C4-2B (cell line): ENCODE results near the gene GPSM3.

Experiments used
- H3K27ac ChIP-seq: fragments of 450-650 bp; 2 replicates; pipeline ENCODE4 v1.5.1; 2017
- ZFX ChIP-seq: fragments of 450-650 bp; IDR thresholded peaks from 2 replicates; pipeline ENCODE4 v1.6.1; 2017
- TF ChIP-seq, protein P1 (sequence below): fragments of 450-650 bp; conservative IDR thresholded peaks from 2 replicates; pipeline ENCODE4 v1.5.1; 2017; ENCODE audit warnings: mild to moderate bottlenecking

The GPSM3 gene

GRCh38 chr6:32177788-32178546, 14.5 kb downstream of the GPSM3 start, which contains the start of gene RNF5:
Gene RNF5, plus strand, starts transcription at chr6:32178405. Its CDS starts 107 bp downstream, at chr6:32178512.
- TF ChIP-seq, protein P1, sequence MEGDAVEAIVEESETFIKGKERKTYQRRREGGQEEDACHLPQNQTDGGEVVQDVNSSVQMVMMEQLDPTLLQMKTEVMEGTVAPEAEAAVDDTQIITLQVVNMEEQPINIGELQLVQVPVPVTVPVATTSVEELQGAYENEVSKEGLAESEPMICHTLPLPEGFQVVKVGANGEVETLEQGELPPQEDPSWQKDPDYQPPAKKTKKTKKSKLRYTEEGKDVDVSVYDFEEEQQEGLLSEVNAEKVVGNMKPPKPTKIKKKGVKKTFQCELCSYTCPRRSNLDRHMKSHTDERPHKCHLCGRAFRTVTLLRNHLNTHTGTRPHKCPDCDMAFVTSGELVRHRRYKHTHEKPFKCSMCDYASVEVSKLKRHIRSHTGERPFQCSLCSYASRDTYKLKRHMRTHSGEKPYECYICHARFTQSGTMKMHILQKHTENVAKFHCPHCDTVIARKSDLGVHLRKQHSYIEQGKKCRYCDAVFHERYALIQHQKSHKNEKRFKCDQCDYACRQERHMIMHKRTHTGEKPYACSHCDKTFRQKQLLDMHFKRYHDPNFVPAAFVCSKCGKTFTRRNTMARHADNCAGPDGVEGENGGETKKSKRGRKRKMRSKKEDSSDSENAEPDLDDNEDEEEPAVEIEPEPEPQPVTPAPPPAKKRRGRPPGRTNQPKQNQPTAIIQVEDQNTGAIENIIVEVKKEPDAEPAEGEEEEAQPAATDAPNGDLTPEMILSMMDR = no peak
- TF ChIP-seq ZFX = no peak
- H3K27ac ChIP-seq = peak within 1 kb of the TSS; percentile 81

GRCh38 chr6:32177183-32177787, 15.2 kb downstream of the GPSM3 start:
- H3K27ac ChIP-seq = peak overlapping the region; percentile 81
- TF ChIP-seq, protein P1 = no peak
- TF ChIP-seq ZFX = no peak

DNA sequence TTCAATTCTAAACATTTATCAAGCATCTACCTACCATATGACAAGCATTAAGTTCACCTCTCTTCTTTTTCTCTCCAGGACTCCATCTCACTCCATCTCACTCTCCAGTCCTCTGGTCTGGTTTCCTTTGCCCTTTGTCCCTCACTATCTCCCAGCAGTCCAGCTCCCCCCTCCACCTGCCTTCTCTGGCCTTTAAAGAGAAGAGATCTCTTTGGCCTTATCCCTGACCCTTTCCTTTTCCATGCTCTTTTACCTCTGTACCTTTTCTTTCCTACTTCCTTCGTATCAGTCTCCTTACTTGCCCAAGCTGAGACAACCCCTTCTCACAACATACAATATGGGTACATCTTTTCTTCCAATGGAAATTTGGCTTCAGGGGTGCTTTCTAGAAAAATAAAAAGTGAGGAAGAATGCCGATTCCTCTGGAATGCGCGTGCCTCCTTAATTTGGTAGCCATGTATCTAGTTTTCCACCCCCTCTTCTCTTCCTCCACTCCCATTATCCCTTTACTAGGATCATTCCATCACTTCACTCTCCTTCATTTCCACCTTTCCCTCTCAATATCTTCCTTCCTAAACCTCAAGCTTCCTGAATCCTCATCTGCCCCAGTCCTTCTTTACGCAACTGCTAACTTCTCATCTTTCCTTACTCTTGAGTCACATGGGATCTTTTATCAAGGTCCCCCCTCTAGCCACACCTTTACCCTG, 15.8 kb downstream of the GPSM3 start:
- TF ChIP-seq, protein P1 = no peak
- H3K27ac ChIP-seq = peak overlapping the region; percentile 81

DNA sequence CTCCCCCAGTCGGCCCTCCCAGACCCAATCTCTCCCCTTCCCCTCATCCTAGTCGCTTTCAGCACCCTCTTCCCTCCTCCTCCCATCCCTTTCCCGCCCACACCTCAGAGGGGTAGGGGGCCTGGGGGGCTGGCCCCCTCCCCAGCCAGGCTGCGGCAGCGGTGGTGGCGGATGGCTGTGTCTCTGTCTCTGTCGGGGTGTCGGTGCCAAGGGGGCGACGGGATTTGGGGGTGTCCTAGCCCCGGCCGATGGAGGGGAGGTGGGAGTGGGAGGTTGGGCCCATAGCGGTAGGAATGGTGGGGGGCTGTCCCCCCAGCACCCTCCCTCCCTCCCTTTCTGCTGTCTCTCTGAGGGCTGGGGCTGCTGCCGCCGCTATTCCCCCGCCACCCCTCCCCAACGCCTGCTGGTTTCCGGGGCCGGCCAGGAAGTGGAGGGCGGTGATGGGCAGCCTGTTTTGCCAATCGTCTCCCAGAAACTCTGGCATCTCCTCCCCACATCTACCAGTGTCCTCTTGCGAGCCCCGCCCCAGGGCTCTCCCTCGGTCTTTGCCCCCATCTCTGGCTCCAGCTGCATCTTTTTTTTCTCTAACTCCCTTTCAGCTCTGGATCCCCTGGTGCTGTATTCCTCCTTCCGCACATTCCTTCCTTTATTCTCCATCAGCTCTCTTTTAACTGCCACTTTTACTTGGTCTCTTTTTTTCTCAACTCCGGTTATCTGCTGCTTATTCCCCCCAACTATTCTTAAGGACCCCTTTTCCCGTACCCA, 16.6 kb downstream of the GPSM3 start, which contains the start of gene AGPAT1:
Gene AGPAT1, minus strand, starts transcription at position 374 of the 765 bp plus-strand sequence. CDS start 4,588 bp downstream, outside the sequence.
- peak within 1 kb of the TSS; percentile 81 for H3K27ac ChIP-seq
- no peak for TF ChIP-seq ZFX
- TF ChIP-seq, protein P1 = no peak

DNA sequence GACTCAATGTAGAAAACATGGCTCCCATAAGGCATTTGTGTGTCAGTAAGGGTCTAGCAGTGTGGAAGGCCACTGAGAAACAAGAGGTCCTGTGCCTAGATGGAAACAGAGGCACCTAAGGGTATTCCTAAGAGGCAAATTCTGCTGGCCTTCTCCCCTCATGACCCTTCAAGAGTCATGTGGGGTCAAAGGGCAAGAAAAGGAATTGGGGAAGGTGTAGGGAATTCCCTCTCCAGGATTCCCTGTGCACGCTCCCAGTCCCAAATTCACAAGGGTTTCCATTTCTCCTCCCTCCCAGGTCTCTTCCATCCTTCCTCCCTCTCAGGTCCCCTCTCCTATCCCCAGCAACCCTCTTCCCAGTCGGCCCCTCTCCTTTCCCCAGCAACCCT, 17.1 kb downstream of the GPSM3 start:
- TF ChIP-seq, protein P1 = no peak
- TF ChIP-seq ZFX = no peak
- H3K27ac ChIP-seq = peak overlapping the region; percentile 81

DNA sequence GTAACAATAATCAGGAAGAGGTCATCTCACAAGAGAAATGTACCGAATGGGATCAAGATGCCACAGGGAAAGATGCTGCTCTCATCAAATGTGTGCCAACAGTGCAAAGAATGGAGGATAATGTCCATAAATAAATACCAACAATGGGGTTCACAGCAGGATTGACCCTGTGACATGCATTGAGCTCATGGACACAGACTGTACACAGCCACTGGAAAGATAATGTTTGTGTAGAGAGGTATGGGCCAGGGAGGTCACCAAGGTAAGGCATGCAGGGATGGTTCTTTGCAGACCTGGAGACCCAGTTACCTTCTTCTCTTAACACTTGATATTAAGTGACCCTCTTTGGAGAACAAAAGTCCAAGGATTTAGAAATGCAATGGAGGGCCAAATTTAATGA, 18.0 kb downstream of the GPSM3 start:
- TF ChIP-seq, protein P1 = no peak
- no peak for TF ChIP-seq ZFX
- no peak overlapping the region for H3K27ac ChIP-seq
